Hepatocyte (in vitro differentiated cells): ENCODE results near the gene PFKL.
A peak's percentile ranks its signal among the peaks of the same experiment; 100 is the strongest.

Source experiments
- EZH2 ChIP-seq: fragments of 200-600 bp; sonication (generic); IDR thresholded peaks from 2 replicates; pipeline ENCODE4 v1.6.1; 2016; ENCODE audit warnings: antibody characterized with exemption, mild to moderate bottlenecking, borderline replicate concordance
- EZH2phosphoT487 ChIP-seq: fragments of 200-600 bp; sonication (generic); IDR thresholded peaks from one replicate; pipeline ENCODE4 v1.6.1; 2018; ENCODE audit warnings: antibody characterized with exemption, mild to moderate bottlenecking, low read depth, moderate library complexity; ENCODE audit not compliant: unreplicated experiment, severe bottlenecking
- TF ChIP-seq, protein P1 (sequence below): fragments of 200-600 bp; sonication (generic); IDR thresholded peaks from 2 replicates; pipeline ENCODE4 v1.5.1; 2016; ENCODE audit warnings: antibody characterized with exemption, mild to moderate bottlenecking; ENCODE audit not compliant: poor library complexity

GRCh38 chr21:44304877-44305293, 5.0 kb downstream of the PFKL start:
- TF ChIP-seq, protein P1, sequence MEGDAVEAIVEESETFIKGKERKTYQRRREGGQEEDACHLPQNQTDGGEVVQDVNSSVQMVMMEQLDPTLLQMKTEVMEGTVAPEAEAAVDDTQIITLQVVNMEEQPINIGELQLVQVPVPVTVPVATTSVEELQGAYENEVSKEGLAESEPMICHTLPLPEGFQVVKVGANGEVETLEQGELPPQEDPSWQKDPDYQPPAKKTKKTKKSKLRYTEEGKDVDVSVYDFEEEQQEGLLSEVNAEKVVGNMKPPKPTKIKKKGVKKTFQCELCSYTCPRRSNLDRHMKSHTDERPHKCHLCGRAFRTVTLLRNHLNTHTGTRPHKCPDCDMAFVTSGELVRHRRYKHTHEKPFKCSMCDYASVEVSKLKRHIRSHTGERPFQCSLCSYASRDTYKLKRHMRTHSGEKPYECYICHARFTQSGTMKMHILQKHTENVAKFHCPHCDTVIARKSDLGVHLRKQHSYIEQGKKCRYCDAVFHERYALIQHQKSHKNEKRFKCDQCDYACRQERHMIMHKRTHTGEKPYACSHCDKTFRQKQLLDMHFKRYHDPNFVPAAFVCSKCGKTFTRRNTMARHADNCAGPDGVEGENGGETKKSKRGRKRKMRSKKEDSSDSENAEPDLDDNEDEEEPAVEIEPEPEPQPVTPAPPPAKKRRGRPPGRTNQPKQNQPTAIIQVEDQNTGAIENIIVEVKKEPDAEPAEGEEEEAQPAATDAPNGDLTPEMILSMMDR = peak; percentile 72
- TF ChIP-seq EZH2 (no peak), EZH2phosphoT487 (no peak)
